Measurements from ENCODE around the gene EIF3B.
"Not testable (repeated sequence)": the region's sequence is repeated elsewhere in the genome, so short reads cannot be mapped to it uniquely, and the experiment has no call there.

Gene EIF3B

DNA sequence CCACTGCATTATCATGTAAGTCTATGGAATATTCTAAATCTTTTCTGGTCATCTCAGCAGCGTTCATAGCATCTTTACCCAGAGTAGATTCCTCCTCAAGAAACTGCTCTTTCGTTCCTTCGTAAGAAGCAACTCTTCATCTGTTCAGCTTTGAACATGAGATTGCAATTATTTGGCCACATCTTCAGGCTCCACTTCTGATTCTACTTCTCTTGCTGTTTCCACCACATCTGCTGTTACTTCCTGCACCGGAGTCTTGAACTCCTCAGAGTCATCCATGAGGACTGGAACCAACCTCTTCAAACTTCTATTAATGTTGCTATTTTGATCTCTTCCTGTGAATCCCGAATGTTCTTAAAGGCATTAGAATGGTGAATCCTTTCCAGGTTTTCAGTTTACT, 61.4 kb downstream of the EIF3B start:
- Histone ChIP-seq H3K79me2 (ENCODE audit: insufficient read depth, low read depth) (peaks cover 88% of the 10 kb centered on the region; the same call in 1 of the 2 replicates), H3K36me3 (ENCODE audit: insufficient read depth) (no peaks in the 10 kb centered on the region), H3K4me3 (IDR thresholded peaks at IDR 0.05; ENCODE audit: insufficient read depth, low read depth, low read length) (no peak overlapping the region), H3K9ac (no peak overlapping the region), H3K4me1 (ENCODE audit: low read depth, poor library complexity, severe bottlenecking) (peaks cover 19% of the 10 kb centered on the region), H3K27ac (no peak overlapping the region), H2AFZ (ENCODE audit: low read depth) (no peak overlapping the region), H4K20me1 (ENCODE audit: insufficient read depth) (no peaks in the 10 kb centered on the region; the same call in 1 of the 2 replicates), H3K4me2 (no peak overlapping the region), H3K27me3 (ENCODE audit: insufficient read depth, low read depth) (no peaks in the 10 kb centered on the region)
- TF ChIP-seq, protein P1, sequence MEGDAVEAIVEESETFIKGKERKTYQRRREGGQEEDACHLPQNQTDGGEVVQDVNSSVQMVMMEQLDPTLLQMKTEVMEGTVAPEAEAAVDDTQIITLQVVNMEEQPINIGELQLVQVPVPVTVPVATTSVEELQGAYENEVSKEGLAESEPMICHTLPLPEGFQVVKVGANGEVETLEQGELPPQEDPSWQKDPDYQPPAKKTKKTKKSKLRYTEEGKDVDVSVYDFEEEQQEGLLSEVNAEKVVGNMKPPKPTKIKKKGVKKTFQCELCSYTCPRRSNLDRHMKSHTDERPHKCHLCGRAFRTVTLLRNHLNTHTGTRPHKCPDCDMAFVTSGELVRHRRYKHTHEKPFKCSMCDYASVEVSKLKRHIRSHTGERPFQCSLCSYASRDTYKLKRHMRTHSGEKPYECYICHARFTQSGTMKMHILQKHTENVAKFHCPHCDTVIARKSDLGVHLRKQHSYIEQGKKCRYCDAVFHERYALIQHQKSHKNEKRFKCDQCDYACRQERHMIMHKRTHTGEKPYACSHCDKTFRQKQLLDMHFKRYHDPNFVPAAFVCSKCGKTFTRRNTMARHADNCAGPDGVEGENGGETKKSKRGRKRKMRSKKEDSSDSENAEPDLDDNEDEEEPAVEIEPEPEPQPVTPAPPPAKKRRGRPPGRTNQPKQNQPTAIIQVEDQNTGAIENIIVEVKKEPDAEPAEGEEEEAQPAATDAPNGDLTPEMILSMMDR (conservative IDR thresholded peaks at IDR 0.05; ENCODE audit: low read depth, low read length) = no peak

DNA sequence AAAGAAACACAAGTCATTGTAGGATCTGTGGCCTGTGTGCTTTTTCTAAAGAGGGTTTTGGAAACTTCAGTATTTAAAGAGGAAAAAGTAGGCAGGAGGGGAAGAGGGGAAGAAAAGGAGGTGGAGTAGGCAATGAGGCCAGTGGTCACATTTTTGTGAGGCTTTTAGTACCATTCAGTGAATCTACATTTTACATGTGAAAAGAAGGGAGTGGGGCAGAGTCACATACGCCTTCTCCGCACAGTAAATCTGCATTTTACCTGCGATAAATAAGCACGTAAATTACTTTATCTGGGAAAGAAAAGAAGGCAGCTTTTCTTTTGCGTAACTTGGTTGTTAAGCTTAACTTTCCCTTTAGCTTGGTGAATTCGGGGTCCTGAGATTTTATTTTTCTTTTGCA, 62.0 kb downstream of the EIF3B start:
- no peak overlapping the region for H3K27ac ChIP-seq
- peaks cover 82% of the 10 kb centered on the region; the same call in 1 of the 2 replicates for H3K79me2 ChIP-seq (ENCODE audit: insufficient read depth, low read depth)

DNA sequence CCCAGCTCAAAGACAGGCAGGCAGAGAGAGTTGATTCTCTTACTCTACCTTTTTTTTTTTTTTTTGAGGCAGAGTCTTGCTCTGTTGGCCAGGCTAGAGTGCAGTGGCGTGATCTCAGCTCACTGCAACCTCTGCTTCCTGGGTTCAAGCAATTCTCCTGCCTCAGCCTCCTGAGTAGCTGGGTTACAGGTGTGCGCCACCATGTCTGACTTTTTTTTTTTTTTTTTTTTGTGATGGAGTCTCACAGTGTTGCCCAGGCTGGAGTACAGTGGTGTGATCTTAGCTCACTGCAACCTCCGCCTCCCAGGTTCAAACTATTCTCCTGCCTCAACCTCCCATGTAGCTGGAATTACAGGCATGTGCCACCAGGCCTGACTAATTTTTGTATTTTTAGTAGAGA, 62.6 kb downstream of the EIF3B start:
- H4K20me1 ChIP-seq (ENCODE audit: insufficient read depth) = not testable (repeated sequence)

More for the DNA sequence above, 62.0 kb downstream of the EIF3B start:
- Histone ChIP-seq H3K9ac (no peak overlapping the region), H3K27me3 (ENCODE audit: insufficient read depth, low read depth) (no peaks in the 10 kb centered on the region), H3K4me2 (no peak overlapping the region), H3K36me3 (ENCODE audit: insufficient read depth) (no peaks in the 10 kb centered on the region), H4K20me1 (ENCODE audit: insufficient read depth) (no peaks in the 10 kb centered on the region; the same call in 1 of the 2 replicates), H2AFZ (ENCODE audit: low read depth) (no peak overlapping the region), H3K4me1 (ENCODE audit: low read depth, poor library complexity, severe bottlenecking) (peaks cover 16% of the 10 kb centered on the region), H3K4me3 (IDR thresholded peaks at IDR 0.05; ENCODE audit: insufficient read depth, low read depth, low read length) (no peak overlapping the region)
- TF ChIP-seq, protein P1 (conservative IDR thresholded peaks at IDR 0.05; ENCODE audit: low read depth, low read length) = no peak

DNA sequence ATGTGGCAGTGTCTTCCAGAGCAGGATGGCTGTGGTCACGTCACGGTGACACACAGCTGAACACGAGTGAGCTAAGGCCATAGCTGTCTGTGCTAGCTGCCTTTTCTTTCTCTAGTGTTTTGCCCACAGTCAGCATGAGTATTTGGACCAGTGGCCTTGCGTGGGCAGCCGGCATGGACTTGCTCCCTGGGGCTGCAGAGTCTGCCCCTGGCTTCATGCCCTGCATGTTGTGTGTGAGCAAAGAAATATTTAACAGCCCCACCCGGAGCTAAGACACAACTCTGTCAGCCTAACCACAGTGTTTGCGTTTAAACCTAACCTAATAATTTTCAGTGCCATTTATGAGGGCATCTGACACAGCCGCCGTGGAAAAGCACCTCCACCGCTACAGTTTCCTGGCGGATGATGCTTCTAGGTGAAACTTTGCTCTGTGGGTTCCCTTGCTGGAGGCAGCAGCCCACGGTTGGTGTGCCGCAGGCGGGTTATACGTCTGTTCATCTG, 63.4 kb downstream of the EIF3B start:
- Histone ChIP-seq H3K9ac (no peak overlapping the region), H3K4me3 (IDR thresholded peaks at IDR 0.05; ENCODE audit: insufficient read depth, low read depth, low read length) (no peak overlapping the region), H2AFZ (ENCODE audit: low read depth) (no peak overlapping the region), H3K4me1 (ENCODE audit: low read depth, poor library complexity, severe bottlenecking) (peaks cover 4% of the 10 kb centered on the region), H3K27ac (no peak overlapping the region), H3K36me3 (ENCODE audit: insufficient read depth) (no peaks in the 10 kb centered on the region), H3K27me3 (ENCODE audit: insufficient read depth, low read depth) (no peaks in the 10 kb centered on the region), H3K4me2 (no peak overlapping the region), H3K79me2 (ENCODE audit: insufficient read depth, low read depth) (peaks cover 69% of the 10 kb centered on the region; the same call in 1 of the 2 replicates), H4K20me1 (ENCODE audit: insufficient read depth) (no peaks in the 10 kb centered on the region)
- TF ChIP-seq, protein P1 (conservative IDR thresholded peaks at IDR 0.05; ENCODE audit: low read depth, low read length) = no peak

More for the DNA sequence above, 62.6 kb downstream of the EIF3B start:
- not testable (repeated sequence) for H3K27ac ChIP-seq; H3K27me3 ChIP-seq (ENCODE audit: insufficient read depth, low read depth); H3K4me3 ChIP-seq (IDR thresholded peaks at IDR 0.05; ENCODE audit: insufficient read depth, low read depth, low read length); H3K4me2 ChIP-seq; H3K36me3 ChIP-seq (ENCODE audit: insufficient read depth); H2AFZ ChIP-seq (ENCODE audit: low read depth); H3K9ac ChIP-seq
- peaks cover 11% of the 10 kb centered on the region for H3K4me1 ChIP-seq (ENCODE audit: low read depth, poor library complexity, severe bottlenecking)
- H3K79me2 ChIP-seq (ENCODE audit: insufficient read depth, low read depth) = peaks cover 77% of the 10 kb centered on the region; the same call in 1 of the 2 replicates

DNA sequence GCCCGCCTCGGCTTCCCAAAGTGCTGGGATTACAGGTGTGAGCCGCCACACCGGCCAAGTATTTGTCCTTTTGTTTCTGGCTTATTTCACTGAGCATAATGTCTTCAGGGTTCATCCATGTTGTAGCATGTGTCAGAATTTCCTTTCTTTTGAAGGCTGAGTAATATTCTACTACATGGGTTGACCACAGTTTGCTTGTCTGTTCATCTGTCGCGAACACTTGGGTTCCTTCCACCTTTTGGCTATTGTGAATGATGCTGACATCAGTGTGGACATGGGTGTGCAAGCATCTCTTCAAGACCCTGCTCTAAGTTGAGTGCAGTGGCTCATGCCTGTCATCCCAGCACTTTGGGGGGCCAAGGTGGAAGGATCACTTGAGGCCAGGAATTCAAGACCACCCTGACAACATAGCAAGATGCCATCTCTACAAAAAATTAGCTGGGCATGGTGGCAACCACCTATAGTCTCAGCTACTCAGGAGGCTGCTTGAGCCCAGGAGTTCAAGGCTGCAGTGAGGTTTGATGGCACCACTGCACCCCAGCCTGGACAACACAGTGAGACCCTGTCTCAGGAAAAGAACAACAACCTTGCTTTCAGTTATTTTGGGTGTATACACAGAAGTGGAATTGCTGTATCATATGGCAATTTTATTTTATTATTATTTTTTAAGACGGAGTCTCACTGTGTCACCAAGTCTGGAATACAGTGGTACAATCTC, 65.7 kb downstream of the EIF3B start:
- no peak overlapping the region for H3K9ac ChIP-seq
- H3K79me2 ChIP-seq (ENCODE audit: insufficient read depth, low read depth) = peaks cover 45% of the 10 kb centered on the region; the same call in 1 of the 2 replicates
- H3K36me3 ChIP-seq (ENCODE audit: insufficient read depth) = no peaks in the 10 kb centered on the region

More for the DNA sequence above, 65.7 kb downstream of the EIF3B start:
- Histone ChIP-seq H3K4me1 (ENCODE audit: low read depth, poor library complexity, severe bottlenecking) (peaks cover 12% of the 10 kb centered on the region), H3K27ac (no peak overlapping the region), H4K20me1 (ENCODE audit: insufficient read depth) (no peaks in the 10 kb centered on the region), H2AFZ (ENCODE audit: low read depth) (no peak overlapping the region), H3K4me2 (no peak overlapping the region), H3K4me3 (IDR thresholded peaks at IDR 0.05; ENCODE audit: insufficient read depth, low read depth, low read length) (no peak overlapping the region), H3K27me3 (ENCODE audit: insufficient read depth, low read depth) (no peaks in the 10 kb centered on the region)
- TF ChIP-seq, protein P1 (conservative IDR thresholded peaks at IDR 0.05; ENCODE audit: low read depth, low read length) = no peak

Data from KMS-11 (cell line).